ENCODE results near the gene BTBD7.

DNA sequence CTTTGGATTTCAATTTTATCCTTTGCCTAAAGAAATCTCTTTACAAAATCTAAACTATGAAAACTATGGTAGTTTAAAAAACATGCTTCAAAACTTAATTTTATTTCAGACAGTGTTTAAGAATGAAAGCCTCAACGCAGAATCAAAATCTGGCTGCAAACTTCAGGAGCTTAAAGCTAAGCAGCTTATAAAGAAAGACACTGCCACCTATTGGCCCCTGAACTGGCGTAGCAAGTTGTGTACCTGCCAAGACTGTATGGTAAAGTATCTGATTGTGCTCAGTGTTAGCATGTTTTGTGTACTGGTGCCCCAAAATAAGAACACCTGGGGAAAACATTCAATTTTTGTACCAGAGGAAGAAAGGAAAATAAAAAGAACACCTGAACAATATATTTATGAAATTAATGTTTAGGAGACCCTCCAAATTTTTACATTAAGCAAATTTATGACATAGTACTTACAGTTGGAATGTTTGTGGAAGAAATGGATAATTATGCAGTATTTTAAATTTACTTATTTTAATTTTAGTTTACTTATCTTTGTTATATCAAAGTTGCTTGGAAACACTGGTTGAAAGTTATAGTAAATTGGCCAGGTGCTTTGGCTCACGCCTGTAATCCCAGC is 113.6 kb downstream of the BTBD7 start:
- TF ChIP-seq EP300 (IDR thresholded peaks at IDR 0.05) (no peak), POLR2A (IDR thresholded peaks at IDR 0.05) (no peak), POLR2AphosphoS5 (IDR thresholded peaks at IDR 0.05) (peak in 1 of 3 donors; percentile 24)

All from stomach (tissue), 4 donors.